ENCODE data around the gene GABRR2. TPM values are rescaled to one million over a fixed set of nuclear protein-coding genes. Genes with fewer than 3 reads are reported as not detected.

Gene GABRR2
- total RNA-seq, 1 donor from 2014 or later = 0.92 TPM

DNA sequence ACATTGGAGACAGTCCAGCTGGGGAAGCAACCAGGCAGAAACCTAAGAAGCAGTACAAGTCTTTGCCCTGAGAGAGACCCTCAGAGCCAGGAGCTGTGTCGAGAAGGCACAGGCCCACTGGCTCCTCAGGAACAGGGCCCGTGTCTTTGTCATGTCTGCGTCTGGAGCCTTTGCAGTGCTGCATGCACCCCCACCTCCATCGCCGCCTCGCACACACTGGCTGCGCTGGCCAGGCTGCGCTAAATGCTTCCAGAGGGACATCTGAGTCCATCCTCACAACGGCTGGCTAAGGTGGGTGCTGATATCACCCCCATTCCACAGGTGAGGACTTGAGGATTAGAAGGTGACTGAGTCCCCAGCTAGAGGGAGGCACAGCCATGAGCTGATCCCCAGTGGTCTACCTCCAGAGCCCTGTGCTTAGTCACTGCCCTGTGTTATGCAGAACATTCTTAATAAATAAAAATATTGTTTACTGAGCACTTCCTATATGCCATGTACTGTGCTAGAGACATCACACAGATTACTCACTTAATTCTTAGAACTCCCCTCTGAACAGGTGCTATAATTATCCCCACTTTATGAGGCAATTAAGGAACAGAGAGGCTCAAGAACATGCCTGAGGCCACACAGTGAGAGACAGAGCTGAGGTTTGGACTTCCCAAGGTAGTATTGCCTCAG is 27.6 kb downstream of the GABRR2 start:
- H3K36me3 Mint-ChIP-seq = no peaks in the 10 kb centered on the region
- H3K9me3 Mint-ChIP-seq = no peaks in the 10 kb centered on the region
- TF ChIP-seq, protein P1, sequence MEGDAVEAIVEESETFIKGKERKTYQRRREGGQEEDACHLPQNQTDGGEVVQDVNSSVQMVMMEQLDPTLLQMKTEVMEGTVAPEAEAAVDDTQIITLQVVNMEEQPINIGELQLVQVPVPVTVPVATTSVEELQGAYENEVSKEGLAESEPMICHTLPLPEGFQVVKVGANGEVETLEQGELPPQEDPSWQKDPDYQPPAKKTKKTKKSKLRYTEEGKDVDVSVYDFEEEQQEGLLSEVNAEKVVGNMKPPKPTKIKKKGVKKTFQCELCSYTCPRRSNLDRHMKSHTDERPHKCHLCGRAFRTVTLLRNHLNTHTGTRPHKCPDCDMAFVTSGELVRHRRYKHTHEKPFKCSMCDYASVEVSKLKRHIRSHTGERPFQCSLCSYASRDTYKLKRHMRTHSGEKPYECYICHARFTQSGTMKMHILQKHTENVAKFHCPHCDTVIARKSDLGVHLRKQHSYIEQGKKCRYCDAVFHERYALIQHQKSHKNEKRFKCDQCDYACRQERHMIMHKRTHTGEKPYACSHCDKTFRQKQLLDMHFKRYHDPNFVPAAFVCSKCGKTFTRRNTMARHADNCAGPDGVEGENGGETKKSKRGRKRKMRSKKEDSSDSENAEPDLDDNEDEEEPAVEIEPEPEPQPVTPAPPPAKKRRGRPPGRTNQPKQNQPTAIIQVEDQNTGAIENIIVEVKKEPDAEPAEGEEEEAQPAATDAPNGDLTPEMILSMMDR (conservative IDR thresholded peaks at IDR 0.05) = no peak
- no peak for DNase-seq (ENCODE audit: extremely low spot score, unreplicated experiment)
- no peak overlapping the region for H3K27ac Mint-ChIP-seq
- H3K4me3 Mint-ChIP-seq = no peak overlapping the region
- H3K4me1 Mint-ChIP-seq (ENCODE audit: unreplicated experiment) = peaks cover 4% of the 10 kb centered on the region
- no peaks in the 10 kb centered on the region for H3K27me3 Mint-ChIP-seq

DNA sequence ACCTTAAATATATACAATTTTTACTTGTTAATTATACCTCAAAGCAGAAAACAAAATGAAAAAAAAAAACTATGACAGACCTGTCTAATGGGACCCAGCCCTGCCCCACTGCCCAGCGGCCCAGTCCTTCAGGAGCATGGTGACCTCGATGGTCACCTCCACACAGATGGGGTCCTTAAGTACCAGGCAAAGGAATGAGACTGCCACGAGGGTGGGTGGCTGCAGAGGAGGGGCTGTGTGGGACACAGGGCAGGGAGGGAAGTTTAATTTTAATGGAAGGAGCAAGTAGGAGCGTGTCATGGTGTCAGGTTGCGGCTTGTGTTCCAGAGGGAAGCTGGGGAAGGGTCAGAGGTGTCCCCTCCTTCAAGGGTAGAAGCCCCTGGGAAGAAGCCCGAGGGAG is 28.6 kb downstream of the GABRR2 start:
- no peak overlapping the region for H3K27ac Mint-ChIP-seq
- no peaks in the 10 kb centered on the region for H3K9me3 Mint-ChIP-seq
- no peak for DNase-seq (ENCODE audit: extremely low spot score, unreplicated experiment)
- no peaks in the 10 kb centered on the region for H3K27me3 Mint-ChIP-seq
- TF ChIP-seq, protein P1 (conservative IDR thresholded peaks at IDR 0.05) = no peak
- no peaks in the 10 kb centered on the region for H3K36me3 Mint-ChIP-seq
- peaks cover 4% of the 10 kb centered on the region for H3K4me1 Mint-ChIP-seq (ENCODE audit: unreplicated experiment)
- H3K4me3 Mint-ChIP-seq = no peak overlapping the region

- no peaks in the 10 kb centered on the region for H3K36me3 Mint-ChIP-seq
- H3K27ac Mint-ChIP-seq = no peak overlapping the region
- peaks cover 4% of the 10 kb centered on the region for H3K4me1 Mint-ChIP-seq (ENCODE audit: unreplicated experiment)
- TF ChIP-seq, protein P1 (conservative IDR thresholded peaks at IDR 0.05) = no peak
- no peak for DNase-seq (ENCODE audit: extremely low spot score, unreplicated experiment)
- H3K9me3 Mint-ChIP-seq = no peaks in the 10 kb centered on the region
- H3K27me3 Mint-ChIP-seq = no peaks in the 10 kb centered on the region
- H3K4me3 Mint-ChIP-seq = no peak overlapping the region
Measured at GRCh38 chr6:89284963-89285735, 29.9 kb downstream of the GABRR2 start.

- no peaks in the 10 kb centered on the region for H3K27me3 Mint-ChIP-seq
Measured at GRCh38 chr6:89284081-89284480, 31.0 kb downstream of the GABRR2 start.

DNA sequence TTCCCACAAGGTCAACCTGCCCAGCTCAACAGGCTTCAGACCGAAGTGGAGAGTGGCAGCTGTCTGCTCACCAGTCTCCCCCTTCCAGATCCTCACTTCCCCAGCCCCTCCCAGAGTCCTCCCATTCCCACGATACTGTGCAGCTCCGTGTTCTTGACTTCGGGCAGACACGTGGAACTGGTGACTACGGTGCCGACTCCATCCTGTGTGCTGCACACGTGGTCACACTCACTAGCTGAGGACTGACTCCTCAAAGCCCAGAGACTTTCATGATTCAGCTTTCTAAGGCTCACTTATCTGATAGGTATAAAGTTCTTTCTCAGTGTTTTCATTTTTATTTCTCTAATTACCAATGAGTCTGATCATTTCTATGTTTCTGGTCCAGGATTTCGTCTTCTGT is 32.4 kb downstream of the GABRR2 start:
- TF ChIP-seq, protein P1 (conservative IDR thresholded peaks at IDR 0.05) = no peak
- Mint-ChIP-seq H3K9me3 (no peaks in the 10 kb centered on the region), H3K27me3 (no peaks in the 10 kb centered on the region), H3K36me3 (no peaks in the 10 kb centered on the region), H3K4me3 (no peak overlapping the region), H3K27ac (no peak overlapping the region), H3K4me1 (ENCODE audit: unreplicated experiment) (no peaks in the 10 kb centered on the region)
- no peak for DNase-seq (ENCODE audit: extremely low spot score, unreplicated experiment)

More at GRCh38 chr6:89284081-89284480, 31.0 kb downstream of the GABRR2 start:
- H3K4me1 Mint-ChIP-seq (ENCODE audit: unreplicated experiment) = peaks cover 2% of the 10 kb centered on the region
- H3K36me3 Mint-ChIP-seq = no peaks in the 10 kb centered on the region
- H3K27ac Mint-ChIP-seq = no peak overlapping the region
- no peaks in the 10 kb centered on the region for H3K9me3 Mint-ChIP-seq
- no peak overlapping the region for H3K4me3 Mint-ChIP-seq
- DNase-seq (ENCODE audit: extremely low spot score, unreplicated experiment) = no peak
- TF ChIP-seq, protein P1 (conservative IDR thresholded peaks at IDR 0.05) = no peak
